Neuronal stem cell (in vitro differentiated cells): ENCODE data around the gene RAD51B.
"Not testable (repeated sequence)": the region's sequence is repeated elsewhere in the genome, so short reads cannot be mapped to it uniquely, and the experiment has no call there.

Experiments
- DNase-seq: peaks from one replicate; pipeline ENCODE4 v3.0.0-alpha.2; 2013; ENCODE audit warnings: low spot score
- H2AFZ ChIP-seq: one replicate; pipeline ENCODE4 v1.6.1; 2013; ENCODE audit warnings: mild to moderate bottlenecking, low read length, inconsistent platforms
- H2AK5ac ChIP-seq: 2 replicates; pipeline ENCODE4 v1.6.1; 2013; ENCODE audit warnings: low read depth, mild to moderate bottlenecking, inconsistent platforms, low read length, moderate library complexity, mixed read lengths
- H2BK120ac ChIP-seq: 2 replicates; pipeline ENCODE4 v1.6.1; 2013; ENCODE audit warnings: low read depth, mild to moderate bottlenecking, inconsistent platforms, low read length, moderate library complexity, mixed read lengths
- H2BK12ac ChIP-seq: one replicate; pipeline ENCODE4 v1.6.1; 2013; ENCODE audit warnings: low read length, inconsistent platforms
- H2BK15ac ChIP-seq: 2 replicates; pipeline ENCODE4 v1.6.1; 2013; ENCODE audit warnings: mild to moderate bottlenecking, low read length, inconsistent platforms, mixed read lengths
- H2BK5ac ChIP-seq: one replicate; pipeline ENCODE4 v1.6.1; 2013; ENCODE audit warnings: inconsistent platforms, mild to moderate bottlenecking, low read length, moderate library complexity
- H3K14ac ChIP-seq: one replicate; pipeline ENCODE4 v1.6.1; 2013; ENCODE audit warnings: low read length, inconsistent platforms
- H3K18ac ChIP-seq: 2 replicates; pipeline ENCODE4 v1.6.1; 2013; ENCODE audit warnings: low read length, inconsistent platforms
- H3K23ac ChIP-seq: 2 replicates; pipeline ENCODE4 v1.6.1; 2013; ENCODE audit warnings: low read depth, mild to moderate bottlenecking, mixed read lengths, low read length, inconsistent platforms; ENCODE audit not compliant: poor library complexity
- H3K27ac ChIP-seq: replicated peaks from 3 replicates; pipeline ENCODE4 v1.5.1; 2013; ENCODE audit warnings: low read length, inconsistent platforms
- H3K27me3 ChIP-seq, 3 experiments: 2 replicates each; pipeline ENCODE4 v1.6.1; 2013; ENCODE audit warnings: low read length in 3 of 3, mild to moderate bottlenecking in 2 of 3, inconsistent platforms in 1 of 3, low read depth in 1 of 3, mixed read lengths in 1 of 3, moderate library complexity in 1 of 3; ENCODE audit not compliant: control insufficient read depth in 3 of 3, insufficient read depth in 3 of 3
- H3K36me3 ChIP-seq, 2 donors: replicated peaks in 1 of 2; 2 replicates each; pipeline ENCODE4 v1.6.1; 2013; ENCODE audit warnings: low read length in 2 of 2; ENCODE audit not compliant: control insufficient read depth in 2 of 2, insufficient read depth in 2 of 2
- H3K4ac ChIP-seq: 2 replicates; pipeline ENCODE4 v1.6.1; 2013; ENCODE audit warnings: inconsistent platforms, mild to moderate bottlenecking, low read length, moderate library complexity
- H3K4me1 ChIP-seq, 2 donors: 1 replicate in 1 of 2; 2 replicates in 1 of 2; pipeline ENCODE4 v1.6.1; 2013; ENCODE audit warnings: low read length in 2 of 2, low read depth in 1 of 2; ENCODE audit not compliant: control insufficient read depth in 2 of 2, insufficient read depth in 1 of 2
- H3K4me2 ChIP-seq: one replicate; pipeline ENCODE4 v1.6.1; 2013; ENCODE audit warnings: mild to moderate bottlenecking, low read length, inconsistent platforms; ENCODE audit not compliant: insufficient read depth, poor library complexity, severe bottlenecking
- H3K4me3 ChIP-seq, 2 donors: 2 replicates each; pipeline ENCODE4 v1.5.1; 2013; ENCODE audit warnings: low read length in 2 of 2, mild to moderate bottlenecking in 2 of 2, inconsistent platforms in 1 of 2, moderate library complexity in 1 of 2
- H3K79me1 ChIP-seq: one replicate; pipeline ENCODE4 v1.6.1; 2013; ENCODE audit warnings: low read depth, mild to moderate bottlenecking, inconsistent platforms, low read length, moderate library complexity
- H3K9ac ChIP-seq: one replicate; pipeline ENCODE4 v1.6.1; 2013; ENCODE audit warnings: mild to moderate bottlenecking, low read depth, low read length, inconsistent platforms; ENCODE audit not compliant: poor library complexity
- H3K9me3 ChIP-seq, 2 donors: replicated peaks in 1 of 2; 2 replicates each; pipeline versions ENCODE3 to v1.6.1; 2013; ENCODE audit warnings: low read length in 2 of 2, mild to moderate bottlenecking in 2 of 2, inconsistent platforms in 1 of 2, low read depth in 1 of 2, mixed read lengths in 1 of 2, moderate library complexity in 1 of 2; ENCODE audit not compliant: control insufficient read depth in 2 of 2, insufficient read depth in 1 of 2
- H4K8ac ChIP-seq: one replicate; pipeline ENCODE4 v1.6.1; 2013; ENCODE audit warnings: low read depth, mild to moderate bottlenecking, inconsistent platforms, low read length, moderate library complexity
- H4K91ac ChIP-seq: one replicate; pipeline ENCODE4 v1.6.1; 2013; ENCODE audit warnings: low read length, low read depth, mild to moderate bottlenecking, inconsistent platforms; ENCODE audit not compliant: poor library complexity
- whole genome bisulfite sequencing, 2 donors: extraction: QIAGEN DNeasy Blood & Tissue Kit; methylation state at CpG; one replicate each; pipeline ENCODE4 v1.1.7; 2013; ENCODE audit warnings: missing lambda C conversion rate in 2 of 2, mixed read lengths in 1 of 2; ENCODE audit not compliant: insufficient read length in 2 of 2, insufficient replicate concordance in 1 of 2; ENCODE audit errors: extremely low coverage in 2 of 2; 5-methylcytosine and 5-hydroxymethylcytosine counted together

The RAD51B gene

GRCh38 chr14:68186500-68187276 is 367.1 kb downstream of the RAD51B start:
- H3K18ac ChIP-seq, H2BK5ac ChIP-seq, H3K36me3 ChIP-seq, H3K23ac ChIP-seq, H3K9me3 ChIP-seq, H2AK5ac ChIP-seq, H2BK12ac ChIP-seq, H3K4me2 ChIP-seq, H4K91ac ChIP-seq, H4K8ac ChIP-seq, H3K4me1 ChIP-seq, H3K9ac ChIP-seq, DNase-seq, H2AFZ ChIP-seq, H2BK15ac ChIP-seq, H3K14ac ChIP-seq, H2BK120ac ChIP-seq, H3K27ac ChIP-seq, H3K27me3 ChIP-seq, H3K4ac ChIP-seq, H3K4me3 ChIP-seq, H3K79me1 ChIP-seq: not testable (repeated sequence)
- WGBS, 2 donors: no CpG with 5 or more reads among the region's 5 CpGs

- no peak overlapping the region for H2AK5ac ChIP-seq
Observed at GRCh38 chr14:68188174-68188573, 368.6 kb downstream of the RAD51B start.

GRCh38 chr14:68190032-68190431 is 370.5 kb downstream of the RAD51B start:
- Histone ChIP-seq H3K9me3 (no peaks in the 10 kb centered on the region), H2BK15ac (no peak overlapping the region), H3K9ac (no peak overlapping the region), H3K4me1 (peaks cover 0 to 6% of the 10 kb centered on the region in 2 donors), H2BK5ac (no peak overlapping the region), H3K23ac (no peak overlapping the region), H3K14ac (no peak overlapping the region), H3K4me3 (no peak overlapping the region), H4K91ac (no peak overlapping the region), H3K4ac (no peak overlapping the region), H2AFZ (no peak overlapping the region), H3K4me2 (no peak overlapping the region), H3K36me3 (no peaks in the 10 kb centered on the region), H3K27ac (no peak overlapping the region), H2BK12ac (no peak overlapping the region), H2AK5ac (no peak overlapping the region), H4K8ac (no peak overlapping the region), H2BK120ac (no peak overlapping the region), H3K79me1 (no peaks in the 10 kb centered on the region), H3K27me3 (no peaks in the 10 kb centered on the region), H3K18ac (no peak overlapping the region)
- no CpG with 5 or more reads among the region's 1 CpG for WGBS, 2 donors
- DNase-seq: no peak

More at GRCh38 chr14:68188174-68188573, 368.6 kb downstream of the RAD51B start:
- no peak overlapping the region for H3K27ac ChIP-seq
- no peak overlapping the region for H2BK15ac ChIP-seq
- no peak overlapping the region for H3K4me2 ChIP-seq
- no peak overlapping the region for H3K4me3 ChIP-seq
- H2BK5ac ChIP-seq: no peak overlapping the region
- no peak overlapping the region for H4K8ac ChIP-seq
- H3K27me3 ChIP-seq: no peaks in the 10 kb centered on the region
- H4K91ac ChIP-seq: no peak overlapping the region
- no peak for DNase-seq
- no peak overlapping the region for H3K23ac ChIP-seq
- H2BK12ac ChIP-seq: no peak overlapping the region
- H2AFZ ChIP-seq: no peak overlapping the region
- H2BK120ac ChIP-seq: no peak overlapping the region
- H3K4me1 ChIP-seq: peaks cover 0 to 4% of the 10 kb centered on the region in 2 donors
- H3K9me3 ChIP-seq: no peaks in the 10 kb centered on the region
- H3K18ac ChIP-seq: no peak overlapping the region
- no peak overlapping the region for H3K9ac ChIP-seq
- WGBS, 2 donors: no CpG with 5 or more reads among the region's 1 CpG
- H3K14ac ChIP-seq: no peak overlapping the region
- H3K36me3 ChIP-seq: no peaks in the 10 kb centered on the region
- H3K4ac ChIP-seq: no peak overlapping the region
- no peaks in the 10 kb centered on the region for H3K79me1 ChIP-seq

GRCh38 chr14:68191567-68192321 is 372.2 kb downstream of the RAD51B start:
- H4K91ac ChIP-seq: no peak overlapping the region
- no peaks in the 10 kb centered on the region for H3K79me1 ChIP-seq
- H3K14ac ChIP-seq: no peak overlapping the region
- H2BK120ac ChIP-seq: no peak overlapping the region
- H3K36me3 ChIP-seq: no peaks in the 10 kb centered on the region
- no peak overlapping the region for H3K18ac ChIP-seq
- H3K9me3 ChIP-seq: no peaks in the 10 kb centered on the region
- H3K4me2 ChIP-seq: no peak overlapping the region
- no peak overlapping the region for H2BK5ac ChIP-seq
- H2AFZ ChIP-seq: no peak overlapping the region
- no peak overlapping the region for H2AK5ac ChIP-seq
- H3K23ac ChIP-seq: no peak overlapping the region
- no peak overlapping the region for H3K9ac ChIP-seq
- no peak overlapping the region for H2BK12ac ChIP-seq
- no peak overlapping the region for H3K4ac ChIP-seq
- no peak overlapping the region for H3K4me3 ChIP-seq
- no peak overlapping the region for H4K8ac ChIP-seq
- H3K27ac ChIP-seq: no peak overlapping the region
- H2BK15ac ChIP-seq: no peak overlapping the region
- no peaks in the 10 kb centered on the region for H3K27me3 ChIP-seq
- DNase-seq: no peak
- H3K4me1 ChIP-seq: peaks cover 0 to 6% of the 10 kb centered on the region in 2 donors
